Right cardiac atrium (tissue), 5 donors: Measurements from ENCODE around the gene PRKCE. TPM values are rescaled to one million over a fixed set of nuclear protein-coding genes. Genes with fewer than 3 reads are reported as not detected.

Experiments used
- ATAC-seq, 2 donors: fragments of 200-7000 bp; cut with Tn5 transposase; one replicate each; pipeline versions ENCODE4 v1.8.0 to v1.9.1; 2020; ENCODE audit warnings: moderate library complexity in 2 of 2, mild to moderate bottlenecking in 1 of 2
- DNase-seq, 3 donors: peaks; one replicate each; pipeline ENCODE4 v3.0.0-alpha.2; 2020
- H3K27ac ChIP-seq: one replicate; pipeline ENCODE4 v1.5.1; 2013; ENCODE audit warnings: mild to moderate bottlenecking, low read length, control low read depth, moderate library complexity
- H3K27me3 ChIP-seq: one replicate; pipeline ENCODE4 v1.6.1; 2013; ENCODE audit not compliant: control insufficient read depth, insufficient read depth
- H3K4me1 ChIP-seq: one replicate; pipeline ENCODE4 v1.6.1; 2013; ENCODE audit warnings: low read length; ENCODE audit not compliant: control insufficient read depth, insufficient read depth
- H3K4me3 ChIP-seq: one replicate; pipeline ENCODE4 v1.5.1; 2013; ENCODE audit warnings: low read length, control low read depth
- H3K9me3 ChIP-seq: one replicate; pipeline ENCODE4 v1.6.1; 2013; ENCODE audit warnings: low read length; ENCODE audit not compliant: control insufficient read depth
- WGBS: extraction: QIAGEN DNeasy Blood & Tissue Kit; methylation state at CpG from one replicate; pipeline ENCODE4 v1.1.7; 2013; 5-methylcytosine and 5-hydroxymethylcytosine counted together
- intact Hi-C, 4 donors: fragments of 100-400 bp; cut with DNase I; formaldehyde crosslinking; loops; one replicate each; pipeline versions ENCODE4 v1.11.0 to v1.14.0; 2022 to 2023
- polyA plus RNA-seq: library from polyadenylated mRNA; stranded (reverse); fragments of 200-250 nt; gene quantifications from one replicate; pipeline ENCODE4 v1.2.3, GENCODE V29; 2013
- total RNA-seq, 4 donors: library from RNA; stranded (reverse); fragmentation: NEBNext Ultra II Directional; extraction: Animal tissue kit (Norgen Biotek cat#: 25700); gene quantifications; one replicate each; pipeline ENCODE4 v1.2.1, GENCODE V29; 2021
- donor health status: healthy with polysubstance abuse.
- donor health status: DM: no; HTN: yes; CAD: no.
- donor health status: DM: no; HTN: no; CAD: no.
- donor health status: DM: no; HTN: yes; CAD: no; lungs with severe emphysema.
- donor health status: DM: yes; HTN: yes; CAD: no.

Gene PRKCE
- total and polyA plus RNA-seq, 5 donors = 5.5 to 19.7 (median 18.7) TPM

- intact Hi-C loops = loop anchor here in 1 of 4 donors (10.0 kb wide), 1 partner anchor 393 kb away; no protein-coding TSS in a partner anchor
- H3K27ac ChIP-seq = peak overlapping the region; percentile 43
These were observed 340.7 kb downstream of the PRKCE start for GRCh38 chr2:45992021-45992740.

GRCh38 chr2:45992741-45993475 is 341.4 kb downstream of the PRKCE start:
- intact Hi-C loops = loop anchor here in 1 of 4 donors (10.0 kb wide), 1 partner anchor 392 kb away; no protein-coding TSS in a partner anchor
- Histone ChIP-seq H3K27me3 (no peaks in the 10 kb centered on the region), H3K4me3 (no peak overlapping the region), H3K9me3 (no peaks in the 10 kb centered on the region), H3K27ac (peak overlapping the region; percentile 43), H3K4me1 (peaks cover 6% of the 10 kb centered on the region)
- WGBS = 56% methylated on average over 7 of the region's 7 CpGs
- DNase-seq = no peak
- ATAC-seq = peak; percentile 38 to 40

More at GRCh38 chr2:45992021-45992740, 340.7 kb downstream of the PRKCE start:
- ATAC-seq (peak; percentile 75 to 79), DNase-seq (peak; percentile 66 to 75 (median 72))
- Histone ChIP-seq H3K9me3 (no peaks in the 10 kb centered on the region), H3K4me1 (peaks cover 6% of the 10 kb centered on the region), H3K4me3 (no peak overlapping the region), H3K27me3 (no peaks in the 10 kb centered on the region)
- 68% methylated on average over 11 of the region's 11 CpGs for WGBS

- Histone ChIP-seq H3K9me3 (no peaks in the 10 kb centered on the region), H3K27me3 (no peaks in the 10 kb centered on the region), H3K27ac (no peak overlapping the region), H3K4me1 (peaks cover 6% of the 10 kb centered on the region), H3K4me3 (no peak overlapping the region)
- intact Hi-C loops = loop anchor here in 1 of 4 donors (10.0 kb wide), 1 partner anchor 391 kb away; no protein-coding TSS in a partner anchor
- ATAC-seq = peak; percentile 65 to 72
- peak; percentile 55 to 66 (median 64) for DNase-seq
- 51% methylated on average over 6 of the region's 6 CpGs for WGBS
These were observed 342.1 kb downstream of the PRKCE start for GRCh38 chr2:45993476-45993991.

GRCh38 chr2:45994060-45994459 is 342.6 kb downstream of the PRKCE start:
- H3K27ac ChIP-seq = no peak overlapping the region
- intact Hi-C loops = loop anchor here in 3 of 4 donors (2.0 to 10.0 kb wide), 3 partner anchors 391 to 469 kb away; no protein-coding TSS in a partner anchor
- WGBS = 84% methylated on average over 3 of the region's 3 CpGs

GRCh38 chr2:46000660-46001059 is 349.2 kb downstream of the PRKCE start:
- Histone ChIP-seq H3K9me3 (no peaks in the 10 kb centered on the region), H3K27me3 (no peaks in the 10 kb centered on the region), H3K27ac (peak overlapping the region; percentile 25), H3K4me1 (peaks cover 14% of the 10 kb centered on the region), H3K4me3 (no peak overlapping the region)
- intact Hi-C loops = no loop called here
- DNase-seq (no peak), ATAC-seq (no peak)
- WGBS = 63% methylated on average over 5 of the region's 5 CpGs

More at GRCh38 chr2:45994060-45994459, 342.6 kb downstream of the PRKCE start:
- no peaks in the 10 kb centered on the region for H3K27me3 ChIP-seq
- DNase-seq = no peak
- peaks cover 4% of the 10 kb centered on the region for H3K4me1 ChIP-seq
- H3K4me3 ChIP-seq = no peak overlapping the region
- ATAC-seq = no peak
- H3K9me3 ChIP-seq = no peaks in the 10 kb centered on the region

- Histone ChIP-seq H3K4me3 (no peak overlapping the region), H3K27me3 (no peaks in the 10 kb centered on the region), H3K9me3 (no peaks in the 10 kb centered on the region), H3K27ac (peak overlapping the region; percentile 14), H3K4me1 (peaks cover 14% of the 10 kb centered on the region)
- intact Hi-C loops = no loop called here
- 67% methylated on average over 7 of the region's 7 CpGs for WGBS
- DNase-seq = no peak
- ATAC-seq = no peak
These were observed 349.8 kb downstream of the PRKCE start for GRCh38 chr2:46001290-46001689.

GRCh38 chr2:46001741-46002506 is 350.4 kb downstream of the PRKCE start:
- no peaks in the 10 kb centered on the region for H3K27me3 ChIP-seq
- peak overlapping the region; percentile 90 for H3K27ac ChIP-seq
- no peaks in the 10 kb centered on the region for H3K9me3 ChIP-seq
- ATAC-seq (peak; percentile 72 to 82), DNase-seq (no peak)
- H3K4me3 ChIP-seq = no peak overlapping the region
- 54% methylated on average over 8 of the region's 8 CpGs for whole genome bisulfite sequencing
- intact Hi-C loops = no loop called here
- H3K4me1 ChIP-seq = peaks cover 14% of the 10 kb centered on the region

- Histone ChIP-seq H3K4me1 (peaks cover 14% of the 10 kb centered on the region), H3K27me3 (no peaks in the 10 kb centered on the region), H3K27ac (peak overlapping the region; percentile 90), H3K4me3 (no peak overlapping the region), H3K9me3 (no peaks in the 10 kb centered on the region)
- intact Hi-C loops = no loop called here
- DNase-seq = no peak
- ATAC-seq = peak; percentile 81 to 87
- 58% methylated on average over 1 of the region's 1 CpG for WGBS
These were observed 351.0 kb downstream of the PRKCE start for GRCh38 chr2:46002507-46002883.

GRCh38 chr2:46002947-46003346 is 351.5 kb downstream of the PRKCE start:
- no peak for DNase-seq
- WGBS = 96% methylated on average over 2 of the region's 2 CpGs
- intact Hi-C loops = no loop called here
- peaks cover 14% of the 10 kb centered on the region for H3K4me1 ChIP-seq
- H3K27me3 ChIP-seq = no peaks in the 10 kb centered on the region
- peak overlapping the region; percentile 61 for H3K27ac ChIP-seq
- no peak for ATAC-seq
- H3K4me3 ChIP-seq = no peak overlapping the region
- no peaks in the 10 kb centered on the region for H3K9me3 ChIP-seq

- intact Hi-C loops = no loop called here
- ATAC-seq (no peak), DNase-seq (no peak)
- 91% methylated on average over 9 of the region's 9 CpGs for WGBS
- Histone ChIP-seq H3K4me3 (no peak overlapping the region), H3K27me3 (no peaks in the 10 kb centered on the region), H3K4me1 (peaks cover 14% of the 10 kb centered on the region), H3K27ac (no peak overlapping the region), H3K9me3 (no peaks in the 10 kb centered on the region)
These were observed 352.5 kb downstream of the PRKCE start for GRCh38 chr2:46003903-46004473.
